Urothelium cell line (cell line): ENCODE measurements around the gene CASK.
A peak's percentile ranks its signal among the peaks of the same experiment; 100 is the strongest.

ENCODE experiments used
- DNase-seq: peaks from one replicate; pipeline ENCODE4 v3.0.0; 2011; ENCODE audit warnings: low spot score, mixed read lengths
- FAIRE-seq: peaks from 2 replicates; lab custom pipeline; 2011; peaks lifted over from hg19 to GRCh38; lab: Jason Lieb, UNC

Gene CASK

DNA sequence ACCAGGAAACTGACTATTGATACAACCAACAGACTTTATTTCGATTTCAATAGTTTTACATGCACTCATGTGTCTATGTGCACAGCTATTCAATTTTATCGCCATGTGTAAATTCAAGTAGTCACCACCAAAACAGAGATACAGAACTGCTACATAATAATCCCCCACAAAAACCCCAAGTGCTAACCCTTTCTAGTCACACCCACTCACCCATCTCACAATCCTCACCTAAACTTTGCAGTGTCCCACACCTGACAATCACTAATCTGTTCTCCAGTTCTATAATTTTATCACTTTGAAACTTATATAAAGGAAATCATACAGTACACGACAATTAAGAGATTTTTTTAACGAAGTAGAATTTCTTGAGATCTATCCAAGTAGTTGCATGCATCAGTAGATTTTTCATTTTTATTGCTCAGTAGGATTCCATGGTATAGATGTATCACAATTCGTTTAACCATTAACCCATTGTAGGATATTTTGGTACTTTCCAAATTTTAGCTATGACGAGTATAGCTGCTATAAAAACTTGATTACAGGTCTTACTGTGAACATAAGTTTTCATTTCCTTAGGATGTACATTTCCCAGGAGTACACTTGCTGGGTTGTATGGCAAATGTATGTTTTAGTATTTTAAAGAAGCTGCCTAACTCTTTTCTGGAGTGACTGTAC is 85.9 kb downstream of the CASK start:
- DNase-seq, result no peak
- no peak for FAIRE-seq

- no peak for DNase-seq
These were observed 94.5 kb downstream of the CASK start for GRCh38 chrX:41828826-41829225.

GRCh38 chrX:41827886-41828285 is 95.5 kb downstream of the CASK start:
- DNase-seq, result no peak
- no peak for FAIRE-seq

More at GRCh38 chrX:41828826-41829225, 94.5 kb downstream of the CASK start:
- no peak for FAIRE-seq

DNA sequence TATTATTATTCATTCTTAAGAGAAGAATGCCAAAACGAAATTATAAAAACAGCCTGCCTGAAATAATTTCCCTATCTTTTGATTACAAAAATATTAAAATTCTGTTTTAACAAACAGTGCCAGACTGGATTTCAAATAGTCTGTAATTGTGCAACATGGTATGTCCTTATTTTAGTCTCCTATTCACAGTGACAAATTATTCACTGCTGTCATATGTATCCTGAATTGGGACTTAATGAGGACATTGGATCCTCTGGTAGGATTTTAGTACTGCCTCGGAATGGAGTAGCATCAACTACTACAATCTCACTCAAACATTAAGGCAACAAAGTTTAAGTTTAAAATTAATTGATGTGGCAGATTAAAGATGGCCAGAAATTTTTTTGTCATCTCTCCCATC is 97.6 kb downstream of the CASK start:
- DNase-seq (no peak), FAIRE-seq (no peak)

- DNase-seq (no peak), FAIRE-seq (no peak)
These were observed 98.8 kb downstream of the CASK start for GRCh38 chrX:41824551-41824950.

DNA sequence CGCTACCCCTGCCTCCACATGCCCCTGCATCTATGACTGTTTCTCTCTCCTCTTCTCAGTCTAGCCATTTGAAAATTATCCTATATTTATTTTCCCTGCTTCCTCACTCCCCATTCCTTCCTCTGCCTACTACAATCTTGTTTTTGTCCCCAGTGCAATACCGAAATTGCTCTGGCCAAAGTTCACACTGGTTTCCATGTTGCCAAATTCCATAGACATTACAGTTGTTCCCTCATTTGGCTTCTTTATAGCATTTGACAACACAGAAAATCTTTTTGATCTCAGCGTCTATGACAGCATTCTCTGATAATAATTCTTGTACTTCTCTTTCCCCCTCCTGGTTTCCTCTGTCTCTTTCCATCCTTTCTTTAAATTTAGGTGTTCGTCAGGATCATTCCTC is 100.0 kb downstream of the CASK start:
- no peak for FAIRE-seq

GRCh38 chrX:41822892-41823291 is 100.5 kb downstream of the CASK start:
- FAIRE-seq (no peak), DNase-seq (no peak)

More for the DNA sequence above, 100.0 kb downstream of the CASK start:
- DNase-seq, result no peak

- FAIRE-seq (no peak), DNase-seq (no peak)
These were observed 115.3 kb downstream of the CASK start for GRCh38 chrX:41808047-41808446.

DNA sequence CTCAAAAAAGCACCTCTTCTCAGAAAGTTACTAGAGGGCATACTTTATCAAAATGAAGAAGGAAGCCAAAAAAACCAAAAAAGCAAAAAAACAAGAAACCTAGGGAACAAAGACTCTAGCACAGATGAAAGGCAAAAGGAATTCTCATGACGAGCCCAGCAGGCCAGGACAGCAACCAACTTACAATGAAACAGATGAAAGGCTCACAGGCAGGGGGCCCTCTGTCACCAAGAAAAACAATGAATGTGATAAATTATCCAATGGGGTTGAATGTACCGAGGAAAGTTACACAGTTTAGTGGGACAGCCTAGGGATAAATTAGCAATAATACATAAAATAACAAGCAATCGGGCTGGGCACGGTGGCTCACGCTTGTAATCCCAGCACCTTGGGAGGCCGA is 120.4 kb downstream of the CASK start:
- no peak for DNase-seq
- no peak for FAIRE-seq

GRCh38 chrX:41799661-41800060 is 123.7 kb downstream of the CASK start:
- FAIRE-seq (no peak), DNase-seq (no peak)

- no peak for DNase-seq
- no peak for FAIRE-seq
These were observed 126.8 kb downstream of the CASK start for GRCh38 chrX:41796577-41796976.

DNA sequence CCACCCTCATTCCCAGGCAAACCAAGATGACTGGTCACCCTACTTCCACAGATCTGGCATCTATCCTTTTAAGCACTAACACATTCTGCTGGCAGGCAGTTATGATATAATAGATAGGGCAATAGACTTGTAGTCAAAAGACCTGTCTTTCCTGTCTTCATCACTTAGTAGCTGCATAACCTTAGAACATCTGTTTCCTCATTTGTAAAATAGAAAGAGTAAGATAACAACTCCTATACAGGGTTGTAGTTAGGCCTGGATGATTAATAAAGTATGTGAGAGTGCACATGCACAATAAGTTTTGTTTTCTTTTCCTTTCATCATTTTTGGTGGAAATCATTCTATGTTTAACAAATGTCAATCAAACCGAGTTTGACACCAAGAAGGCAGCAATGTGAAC is 127.3 kb downstream of the CASK start:
- no peak for DNase-seq
- no peak for FAIRE-seq

GRCh38 chrX:41789374-41789773 is 134.0 kb downstream of the CASK start:
- DNase-seq (no peak), FAIRE-seq (no peak)

- FAIRE-seq, result no peak
- DNase-seq, result no peak
These were observed 137.7 kb downstream of the CASK start for GRCh38 chrX:41785685-41786084.

- DNase-seq (peak; percentile 32), FAIRE-seq (no peak)
These were observed 141.9 kb downstream of the CASK start for GRCh38 chrX:41781500-41781899.

DNA sequence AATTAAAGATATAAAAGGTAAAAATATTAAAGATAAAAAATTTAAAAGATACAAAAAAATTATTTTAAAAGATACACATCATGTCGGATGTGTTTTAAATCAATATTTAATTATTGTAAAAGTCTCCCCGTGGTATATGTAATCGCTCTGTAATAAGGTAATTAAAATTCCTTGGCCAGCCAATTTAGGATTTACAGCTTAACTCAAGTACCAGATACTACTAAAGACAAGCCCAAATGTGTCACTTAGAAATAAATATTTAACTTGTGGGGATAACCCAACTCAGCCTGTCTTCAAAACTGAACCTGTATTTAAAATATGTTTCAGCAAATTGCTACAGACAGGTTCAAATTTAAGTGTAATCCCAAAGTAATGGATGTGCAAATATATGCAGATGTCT is 143.4 kb downstream of the CASK start:
- DNase-seq (no peak), FAIRE-seq (no peak)

DNA sequence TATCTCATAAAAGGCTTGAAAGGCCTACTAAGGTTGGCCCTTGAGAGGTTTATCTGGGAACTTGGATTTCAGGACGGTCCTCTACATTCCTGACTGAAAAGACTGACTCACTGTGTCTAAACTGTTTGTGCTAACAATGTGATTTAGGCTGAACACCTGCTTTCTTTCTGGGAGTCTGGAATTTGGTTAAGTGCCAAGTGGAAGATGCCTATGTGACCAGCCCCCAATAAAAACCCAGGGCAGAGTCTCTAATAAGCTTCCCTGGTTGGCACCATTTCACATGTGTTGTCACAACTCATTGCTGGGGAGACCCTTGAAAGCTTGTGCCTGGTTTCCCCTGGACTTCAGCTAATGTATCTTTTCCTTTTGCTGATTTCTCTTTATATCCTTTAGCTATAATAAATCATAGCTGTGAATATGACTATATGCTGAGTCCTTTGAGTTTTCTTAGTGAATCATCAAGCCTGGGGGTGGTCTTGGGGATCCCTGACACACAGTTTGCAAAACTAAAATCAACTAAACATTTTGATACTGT is 144.3 kb downstream of the CASK start:
- FAIRE-seq, result no peak
- DNase-seq, result peak; percentile 53

DNA sequence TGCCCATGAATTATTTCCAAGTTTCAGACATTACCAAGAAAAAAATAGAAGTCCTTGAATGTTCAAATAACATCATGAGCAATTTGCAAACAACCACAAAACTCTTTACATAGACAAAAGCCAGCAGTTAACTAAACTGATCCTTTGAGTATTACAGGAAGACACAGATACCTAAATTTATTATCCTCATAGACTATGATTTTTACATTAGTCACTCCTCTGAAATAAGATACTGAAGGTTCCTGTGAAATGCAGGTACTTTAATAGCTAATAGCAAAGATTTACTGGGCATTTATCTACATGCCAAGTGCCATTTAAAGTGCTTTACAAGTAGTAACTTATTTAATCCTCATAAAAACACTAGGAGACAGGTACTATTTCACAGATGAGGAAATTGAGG is 161.7 kb downstream of the CASK start:
- no peak for FAIRE-seq
- DNase-seq, result no peak

DNA sequence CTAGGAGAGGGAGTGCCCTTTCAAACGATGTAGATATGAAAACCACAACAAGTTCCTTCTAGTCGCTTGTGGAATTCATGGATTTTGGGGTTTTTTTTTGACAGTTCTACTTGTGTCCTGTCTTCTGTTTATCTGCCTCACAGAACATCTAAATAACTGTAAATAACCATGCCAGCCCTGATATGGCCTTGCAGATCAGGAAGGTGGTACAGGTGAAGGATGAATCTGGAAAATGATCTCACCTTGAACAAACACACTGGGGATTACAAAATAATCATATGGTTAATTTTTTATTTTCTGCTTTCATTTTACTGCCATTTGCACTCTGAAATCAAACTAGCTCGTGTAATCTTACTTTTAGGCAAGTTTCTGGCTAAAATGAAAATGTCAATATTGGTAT is 162.2 kb downstream of the CASK start:
- no peak for FAIRE-seq
- no peak for DNase-seq

DNA sequence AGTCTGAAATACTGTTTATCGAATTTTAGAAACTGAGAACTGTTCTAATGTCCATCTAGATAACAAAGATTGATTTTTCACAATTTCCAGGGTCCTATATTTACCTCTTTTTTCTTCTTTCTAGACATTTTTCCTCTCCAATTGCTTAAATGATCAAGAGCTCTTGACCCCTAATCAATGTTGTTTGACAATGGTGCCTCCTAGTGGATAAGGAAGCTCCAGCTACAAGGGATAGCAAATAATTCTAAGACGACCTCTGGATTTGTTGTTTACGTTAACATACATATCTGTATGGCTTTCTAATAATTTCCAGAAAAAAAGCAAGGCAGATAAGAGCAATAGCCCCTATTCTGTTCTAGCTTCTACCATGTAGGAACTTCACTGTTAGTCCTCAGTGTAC is 163.5 kb downstream of the CASK start:
- DNase-seq, result no peak

GRCh38 chrX:41758401-41758800 is 165.0 kb downstream of the CASK start:
- FAIRE-seq, result no peak
- no peak for DNase-seq

More for the DNA sequence above, 163.5 kb downstream of the CASK start:
- no peak for FAIRE-seq

DNA sequence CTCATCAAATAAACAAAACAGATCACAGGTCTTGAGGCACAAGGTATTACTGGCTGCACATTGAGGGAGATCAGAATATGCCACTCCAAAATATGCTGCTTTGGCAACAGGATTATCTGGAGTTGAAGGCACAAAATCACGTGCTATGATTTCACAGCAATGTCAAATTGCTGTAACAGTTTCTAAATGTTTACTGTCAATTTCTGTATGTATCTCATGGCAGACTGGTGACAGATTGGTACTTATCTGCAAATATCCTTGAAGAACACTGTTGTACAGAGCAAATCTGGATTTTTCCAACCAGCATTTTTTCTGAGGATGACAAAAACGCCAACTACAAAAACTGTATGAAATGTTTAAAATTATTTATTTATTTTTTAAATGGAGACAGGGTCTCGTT is 172.6 kb downstream of the CASK start:
- FAIRE-seq (no peak), DNase-seq (no peak)

- FAIRE-seq (no peak), DNase-seq (no peak)
These were observed 183.5 kb downstream of the CASK start for GRCh38 chrX:41739871-41740270.
